ENCODE data around the gene TMCC1. TPM values are rescaled to one million over a fixed set of nuclear protein-coding genes. Genes with fewer than 3 reads are reported as not detected.
"Not testable (repeated sequence)": the region's sequence is repeated elsewhere in the genome, so short reads cannot be mapped to it uniquely, and the experiment has no call there.

The TMCC1 gene
- total RNA-seq, 1 experiment from 2014 or later: 6.2 TPM

DNA sequence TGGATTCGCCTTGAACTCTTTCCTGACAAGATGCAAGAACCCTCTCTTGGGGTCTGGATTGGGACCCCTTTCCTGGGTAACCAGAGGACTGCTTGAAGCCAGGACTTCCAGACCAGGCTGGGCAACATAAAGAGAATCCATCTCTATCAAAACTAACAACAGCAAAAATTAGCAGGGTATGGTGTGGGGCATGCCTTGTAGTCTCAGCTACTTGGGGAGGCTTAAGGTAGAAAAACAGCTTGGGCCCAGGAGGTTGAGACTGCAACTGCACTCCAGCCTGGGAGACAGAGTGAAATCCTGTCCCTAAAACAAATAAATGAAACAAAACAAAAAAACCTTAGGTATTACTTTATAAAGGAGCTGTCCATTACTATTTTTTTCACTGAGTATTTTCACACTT is 193.9 kb downstream of the TMCC1 start:
- Histone ChIP-seq H3K9ac (ENCODE audit: low read length) (no peak overlapping the region), H3K4me2 (ENCODE audit: low read length) (no peak overlapping the region), H3K79me2 (ENCODE audit: low read length) (0 out of 2 replicates have a peak, but pooled peaks cover 1% of the 10 kb centered on the region), H3F3A (ENCODE audit: low read length, unreplicated experiment) (no peaks in the 10 kb centered on the region), H3K27ac (ENCODE audit: low read length) (no peak overlapping the region), H3K4me3 (ENCODE audit: low read length) (no peak overlapping the region), H3K9me3 (ENCODE audit: low read length) (no peaks in the 10 kb centered on the region), H3K9me2 (replicated peaks; ENCODE audit: low read length) (no peaks in the 10 kb centered on the region), H3K36me3 (ENCODE audit: low read depth, low read length) (no peaks in the 10 kb centered on the region; the same call in 1 of the 2 replicates), H4K20me1 (ENCODE audit: low read length) (no peaks in the 10 kb centered on the region), H2AFZ (ENCODE audit: low read length) (no peak overlapping the region), H3K27me3 (ENCODE audit: low read length) (no peaks in the 10 kb centered on the region), H3K4me1 (ENCODE audit: insufficient read depth, low read length) (0 out of 2 replicates have a peak, but pooled peaks cover under 1% of the 10 kb centered on the region)
- POLR2A ChIA-PET (ENCODE audit: unreplicated experiment): no interaction called here
- intact Hi-C loops (cut with micrococcal nuclease): no loop called here
- CTCF ChIA-PET: no interaction called here
- TF ChIP-seq EZH2 (IDR thresholded peaks at IDR 0.05; ENCODE audit: low read length, unreplicated experiment) (no peak), EZH2phosphoT487 (IDR thresholded peaks at IDR 0.05; ENCODE audit: borderline replicate concordance, low read length) (no peak)
- TF ChIP-seq, protein P1, sequence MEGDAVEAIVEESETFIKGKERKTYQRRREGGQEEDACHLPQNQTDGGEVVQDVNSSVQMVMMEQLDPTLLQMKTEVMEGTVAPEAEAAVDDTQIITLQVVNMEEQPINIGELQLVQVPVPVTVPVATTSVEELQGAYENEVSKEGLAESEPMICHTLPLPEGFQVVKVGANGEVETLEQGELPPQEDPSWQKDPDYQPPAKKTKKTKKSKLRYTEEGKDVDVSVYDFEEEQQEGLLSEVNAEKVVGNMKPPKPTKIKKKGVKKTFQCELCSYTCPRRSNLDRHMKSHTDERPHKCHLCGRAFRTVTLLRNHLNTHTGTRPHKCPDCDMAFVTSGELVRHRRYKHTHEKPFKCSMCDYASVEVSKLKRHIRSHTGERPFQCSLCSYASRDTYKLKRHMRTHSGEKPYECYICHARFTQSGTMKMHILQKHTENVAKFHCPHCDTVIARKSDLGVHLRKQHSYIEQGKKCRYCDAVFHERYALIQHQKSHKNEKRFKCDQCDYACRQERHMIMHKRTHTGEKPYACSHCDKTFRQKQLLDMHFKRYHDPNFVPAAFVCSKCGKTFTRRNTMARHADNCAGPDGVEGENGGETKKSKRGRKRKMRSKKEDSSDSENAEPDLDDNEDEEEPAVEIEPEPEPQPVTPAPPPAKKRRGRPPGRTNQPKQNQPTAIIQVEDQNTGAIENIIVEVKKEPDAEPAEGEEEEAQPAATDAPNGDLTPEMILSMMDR (conservative IDR thresholded peaks at IDR 0.05; ENCODE audit: low read depth, low read length): no peak
- DNase-seq (no peak), ATAC-seq (no peak)
- no TSS peak for BruUV-seq (replicated peaks)

GRCh38 chr3:129699199-129699598 is 194.3 kb downstream of the TMCC1 start:
- Histone ChIP-seq H3F3A (ENCODE audit: low read length, unreplicated experiment) (no peaks in the 10 kb centered on the region), H3K9me3 (ENCODE audit: low read length) (no peaks in the 10 kb centered on the region), H3K36me3 (ENCODE audit: low read depth, low read length) (no peaks in the 10 kb centered on the region; the same call in 1 of the 2 replicates), H4K20me1 (ENCODE audit: low read length) (no peaks in the 10 kb centered on the region), H3K9me2 (replicated peaks; ENCODE audit: low read length) (no peaks in the 10 kb centered on the region), H3K79me2 (ENCODE audit: low read length) (no peaks in the 10 kb centered on the region), H3K4me1 (ENCODE audit: insufficient read depth, low read length) (peaks cover 5% of the 10 kb centered on the region; the same call in 1 of the 2 replicates), H3K4me3 (ENCODE audit: low read length) (no peak overlapping the region), H3K9ac (ENCODE audit: low read length) (no peak overlapping the region), H2AFZ (ENCODE audit: low read length) (no peak overlapping the region), H3K27ac (ENCODE audit: low read length) (no peak overlapping the region), H3K27me3 (ENCODE audit: low read length) (no peaks in the 10 kb centered on the region), H3K4me2 (ENCODE audit: low read length) (no peak overlapping the region)
- DNase-seq: no peak
- ChIA-PET CTCF (no interaction called here), POLR2A (ENCODE audit: unreplicated experiment) (no interaction called here)
- no peak for TF ChIP-seq EZH2 (IDR thresholded peaks at IDR 0.05; ENCODE audit: low read length, unreplicated experiment)
- no peak for TF ChIP-seq EZH2phosphoT487 (IDR thresholded peaks at IDR 0.05; ENCODE audit: borderline replicate concordance, low read length)
- TF ChIP-seq, protein P1 (conservative IDR thresholded peaks at IDR 0.05; ENCODE audit: low read depth, low read length): no peak
- ATAC-seq: no peak
- no TSS peak for BruUV-seq (replicated peaks)
- intact Hi-C loops (cut with micrococcal nuclease): no loop called here

DNA sequence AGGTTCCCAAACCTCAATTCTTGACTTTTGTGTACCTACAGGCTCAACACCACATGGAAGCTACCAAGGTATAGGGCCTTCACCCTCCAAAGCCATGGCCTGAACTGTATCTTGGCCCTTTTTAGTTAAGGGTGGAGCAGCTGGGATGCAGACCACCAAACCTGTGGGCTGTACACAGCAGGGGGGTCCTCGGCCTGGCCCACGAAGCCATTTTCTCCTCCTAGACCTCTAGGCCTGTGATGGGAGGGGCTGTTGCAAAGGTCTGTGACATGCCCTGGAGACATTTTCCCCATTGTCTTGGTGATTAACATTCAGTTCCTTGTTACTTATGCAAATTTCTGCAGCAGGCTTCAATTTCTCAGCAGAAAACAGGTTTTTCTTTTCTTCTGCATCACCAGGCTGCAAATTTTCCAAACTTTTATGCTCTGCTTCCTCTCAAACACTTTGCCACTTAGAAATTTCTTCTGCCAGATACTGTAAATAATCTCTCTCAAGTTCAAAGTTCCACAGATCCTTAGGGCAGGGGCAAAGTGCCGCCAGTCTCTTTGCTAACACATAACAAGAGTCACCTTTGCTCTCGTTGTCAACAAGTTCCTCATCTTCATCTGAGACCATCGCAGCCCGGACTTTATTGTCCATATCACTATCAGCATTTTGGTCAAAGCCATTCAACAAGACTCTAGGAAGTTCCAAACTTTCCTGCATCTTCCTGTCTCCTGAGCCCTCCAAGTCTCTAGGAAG is 196.1 kb downstream of the TMCC1 start:
- Histone ChIP-seq H4K20me1 (ENCODE audit: low read length) (no peaks in the 10 kb centered on the region), H3K9ac (ENCODE audit: low read length) (no peak overlapping the region), H3K4me3 (ENCODE audit: low read length) (no peak overlapping the region), H3K27me3 (ENCODE audit: low read length) (no peaks in the 10 kb centered on the region), H3F3A (ENCODE audit: low read length, unreplicated experiment) (no peaks in the 10 kb centered on the region), H3K36me3 (ENCODE audit: low read depth, low read length) (no peaks in the 10 kb centered on the region; the same call in 1 of the 2 replicates), H3K4me1 (ENCODE audit: insufficient read depth, low read length) (peaks cover 9% of the 10 kb centered on the region; the same call in 1 of the 2 replicates), H3K4me2 (ENCODE audit: low read length) (no peak overlapping the region), H3K79me2 (ENCODE audit: low read length) (no peaks in the 10 kb centered on the region), H3K9me2 (replicated peaks; ENCODE audit: low read length) (no peaks in the 10 kb centered on the region), H2AFZ (ENCODE audit: low read length) (no peak overlapping the region), H3K9me3 (ENCODE audit: low read length) (no peaks in the 10 kb centered on the region), H3K27ac (ENCODE audit: low read length) (no peak overlapping the region)
- ATAC-seq: no peak
- CTCF ChIA-PET: no interaction called here
- BruUV-seq (replicated peaks): no TSS peak
- intact Hi-C loops (cut with micrococcal nuclease): no loop called here
- DNase-seq: no peak
- POLR2A ChIA-PET (ENCODE audit: unreplicated experiment): no interaction called here
- TF ChIP-seq EZH2 (IDR thresholded peaks at IDR 0.05; ENCODE audit: low read length, unreplicated experiment): no peak

- H3K9me3 ChIP-seq (ENCODE audit: low read length): not testable (repeated sequence)
Observed at GRCh38 chr3:129696430-129696829, 197.1 kb downstream of the TMCC1 start.

More at GRCh38 chr3:129696430-129696829, 197.1 kb downstream of the TMCC1 start:
- H3K4me3 ChIP-seq (ENCODE audit: low read length); H3K36me3 ChIP-seq (ENCODE audit: low read depth, low read length); DNase-seq; H3K4me2 ChIP-seq (ENCODE audit: low read length); H3K4me1 ChIP-seq (ENCODE audit: insufficient read depth, low read length); POLR2A ChIA-PET (ENCODE audit: unreplicated experiment); H2AFZ ChIP-seq (ENCODE audit: low read length); H3K27me3 ChIP-seq (ENCODE audit: low read length); H3K9me2 ChIP-seq (replicated peaks; ENCODE audit: low read length); CTCF ChIA-PET; ATAC-seq; intact Hi-C loops (cut with micrococcal nuclease); H3F3A ChIP-seq (ENCODE audit: low read length, unreplicated experiment); H3K9ac ChIP-seq (ENCODE audit: low read length); BruUV-seq (replicated peaks); H3K79me2 ChIP-seq (ENCODE audit: low read length); H4K20me1 ChIP-seq (ENCODE audit: low read length); H3K27ac ChIP-seq (ENCODE audit: low read length): not testable (repeated sequence)
